ENCODE results near the gene IGFLR1.
A peak's percentile ranks its signal among the peaks of the same experiment; 100 is the strongest.

IGFLR1 gene

DNA sequence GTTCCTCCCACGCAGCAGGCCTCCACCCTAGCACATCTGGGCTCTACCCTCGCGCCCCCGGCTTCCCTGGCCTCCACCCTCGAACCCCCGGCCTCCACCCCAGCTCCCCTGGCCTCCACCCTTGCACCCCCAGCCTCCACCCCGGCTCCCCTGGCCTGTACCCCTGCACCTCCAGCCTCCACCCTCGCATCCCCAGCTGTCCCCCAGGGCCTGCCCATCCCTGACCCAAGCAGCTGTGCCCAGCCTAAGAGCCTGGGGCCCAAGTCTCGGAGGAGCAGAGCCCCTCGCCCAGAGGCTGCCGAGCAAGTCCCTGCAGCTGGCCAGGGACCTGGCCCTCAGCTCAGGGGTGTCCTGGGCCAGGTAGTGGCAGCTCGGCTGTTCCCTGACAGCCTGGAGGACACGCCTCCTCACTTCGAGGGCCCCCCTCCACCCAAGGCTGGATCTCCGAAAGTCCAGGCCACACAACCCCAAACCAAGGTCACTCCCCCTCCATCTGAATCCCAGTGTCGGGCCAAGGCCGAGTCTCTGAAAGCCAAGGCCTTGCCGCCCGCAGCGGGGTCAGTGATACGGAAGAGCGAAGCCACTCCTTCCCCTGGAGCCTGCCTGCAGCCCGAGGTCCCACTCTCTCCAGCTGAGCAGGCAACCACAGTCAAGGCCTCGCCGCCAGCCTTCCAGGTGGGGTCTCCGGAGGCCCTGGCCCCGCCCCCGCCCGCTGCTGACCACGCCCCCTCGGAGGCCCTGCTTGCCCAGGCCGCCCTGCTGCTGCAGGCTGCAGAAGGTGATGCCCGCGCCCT lies 25.2 kb upstream of the IGFLR1 start:
- H3K4me3 ChIP-seq (ENCODE audit: low read depth, low read length): no peak overlapping the region
- TF ChIP-seq, protein P1, sequence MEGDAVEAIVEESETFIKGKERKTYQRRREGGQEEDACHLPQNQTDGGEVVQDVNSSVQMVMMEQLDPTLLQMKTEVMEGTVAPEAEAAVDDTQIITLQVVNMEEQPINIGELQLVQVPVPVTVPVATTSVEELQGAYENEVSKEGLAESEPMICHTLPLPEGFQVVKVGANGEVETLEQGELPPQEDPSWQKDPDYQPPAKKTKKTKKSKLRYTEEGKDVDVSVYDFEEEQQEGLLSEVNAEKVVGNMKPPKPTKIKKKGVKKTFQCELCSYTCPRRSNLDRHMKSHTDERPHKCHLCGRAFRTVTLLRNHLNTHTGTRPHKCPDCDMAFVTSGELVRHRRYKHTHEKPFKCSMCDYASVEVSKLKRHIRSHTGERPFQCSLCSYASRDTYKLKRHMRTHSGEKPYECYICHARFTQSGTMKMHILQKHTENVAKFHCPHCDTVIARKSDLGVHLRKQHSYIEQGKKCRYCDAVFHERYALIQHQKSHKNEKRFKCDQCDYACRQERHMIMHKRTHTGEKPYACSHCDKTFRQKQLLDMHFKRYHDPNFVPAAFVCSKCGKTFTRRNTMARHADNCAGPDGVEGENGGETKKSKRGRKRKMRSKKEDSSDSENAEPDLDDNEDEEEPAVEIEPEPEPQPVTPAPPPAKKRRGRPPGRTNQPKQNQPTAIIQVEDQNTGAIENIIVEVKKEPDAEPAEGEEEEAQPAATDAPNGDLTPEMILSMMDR (IDR thresholded peaks at IDR 0.05; ENCODE audit: low read depth, low read length): no peak

DNA sequence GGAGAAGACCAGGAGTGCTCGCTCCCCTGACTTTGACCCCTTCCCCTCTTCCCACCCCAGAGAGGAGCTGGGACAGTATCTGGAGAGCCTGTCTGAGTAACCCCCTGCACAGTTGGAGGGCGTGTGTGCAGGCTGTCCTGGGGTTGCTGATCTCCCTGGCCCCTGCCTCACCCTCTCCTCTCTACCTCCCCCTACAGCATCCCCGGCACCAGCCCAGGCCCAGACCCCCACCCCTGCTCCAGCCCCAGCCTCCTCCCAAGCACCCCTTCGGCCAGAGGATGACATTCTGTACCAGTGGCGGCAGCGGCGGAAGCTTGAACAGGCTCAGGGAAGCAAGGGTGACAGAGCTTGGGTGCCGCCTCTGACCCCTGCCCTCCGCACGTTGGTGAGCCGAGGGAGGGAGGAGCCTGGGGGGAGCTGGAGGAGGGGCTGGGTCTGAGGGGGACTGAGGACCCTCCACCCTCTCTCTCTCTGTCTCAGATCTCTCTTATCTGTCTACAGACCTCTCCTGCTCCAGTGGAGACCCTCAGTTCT lies 24.4 kb upstream of the IGFLR1 start:
- TF ChIP-seq, protein P1 (IDR thresholded peaks at IDR 0.05; ENCODE audit: low read depth, low read length): no peak
- H3K4me3 ChIP-seq (ENCODE audit: low read depth, low read length): no peak overlapping the region

DNA sequence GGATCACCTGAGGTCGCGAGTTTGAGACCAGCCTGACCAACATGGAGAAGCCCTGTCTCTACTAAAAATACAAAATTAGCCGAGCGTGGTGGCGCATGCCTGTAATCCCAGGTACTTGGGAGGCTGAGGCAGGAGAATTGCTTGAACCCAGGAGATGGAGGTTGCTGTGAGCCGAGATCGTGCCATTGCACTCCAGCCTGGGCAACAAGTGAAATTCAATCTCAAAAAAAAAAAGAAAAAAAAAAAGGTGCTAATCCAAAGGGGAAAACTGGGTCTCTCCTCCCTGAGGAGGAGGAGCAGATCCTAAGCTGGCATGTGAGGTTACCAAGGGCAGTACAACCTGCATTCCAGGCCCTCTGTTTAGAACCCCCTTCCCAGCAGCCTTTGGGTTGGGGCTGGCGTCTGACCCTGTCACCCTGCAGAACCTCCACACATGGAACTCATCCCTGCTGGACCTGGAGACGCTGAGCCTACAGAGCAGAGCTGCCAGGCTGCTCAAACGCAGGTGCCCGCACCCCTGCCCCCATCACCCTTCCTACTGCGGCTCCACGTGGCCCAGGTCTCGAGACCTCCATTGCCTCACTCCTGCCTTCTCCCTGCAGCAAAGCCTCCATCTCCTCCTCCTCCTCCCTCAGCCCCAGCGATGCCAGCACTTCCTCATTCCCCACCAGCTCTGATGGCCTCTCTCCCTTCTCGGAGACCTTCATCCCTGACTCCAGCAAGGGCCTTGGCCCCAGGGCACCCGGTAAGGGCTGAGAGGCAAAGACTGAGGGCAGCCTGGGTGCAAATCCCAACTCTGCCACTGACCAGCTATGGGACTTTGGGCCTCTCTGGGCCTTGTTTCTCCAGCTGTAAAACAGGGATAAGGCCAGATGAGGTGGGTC lies 22.4 kb upstream of the IGFLR1 start:
- TF ChIP-seq, protein P1 (IDR thresholded peaks at IDR 0.05; ENCODE audit: low read depth, low read length): no peak
- H3K4me3 ChIP-seq (ENCODE audit: low read depth, low read length): no peak overlapping the region

DNA sequence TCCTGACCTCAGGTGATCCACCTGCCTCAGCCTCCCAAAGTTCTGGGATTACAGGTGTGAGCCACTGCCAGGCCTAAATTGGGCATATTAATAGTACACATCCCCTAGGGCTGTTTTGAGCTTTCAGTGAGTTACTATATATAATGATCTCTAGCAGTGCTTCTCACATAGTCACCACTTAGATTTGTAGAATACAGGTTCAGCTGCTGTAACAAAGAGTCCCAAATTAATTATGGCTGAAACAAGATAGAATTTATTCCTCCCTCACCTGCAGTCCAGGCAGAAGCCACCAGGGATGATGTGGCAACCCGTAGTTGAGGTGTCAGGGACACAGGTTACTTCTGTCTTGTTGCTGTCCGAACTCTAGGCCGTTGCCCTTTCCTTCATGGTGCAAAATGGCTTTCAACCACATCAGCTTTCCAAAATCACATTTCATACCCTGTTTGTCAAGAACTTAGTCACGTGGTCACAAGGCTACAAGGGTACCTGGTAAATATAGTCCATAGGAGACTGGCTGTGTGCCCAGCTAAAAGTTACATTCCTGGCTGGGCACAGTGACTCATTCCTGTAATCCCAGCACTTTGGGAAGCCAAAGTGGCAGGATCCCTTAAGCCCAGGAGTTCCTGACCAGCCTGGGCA lies 18.6 kb upstream of the IGFLR1 start:
- no peak overlapping the region for H3K4me3 ChIP-seq (ENCODE audit: low read depth, low read length)
- TF ChIP-seq, protein P1 (IDR thresholded peaks at IDR 0.05; ENCODE audit: low read depth, low read length): no peak

DNA sequence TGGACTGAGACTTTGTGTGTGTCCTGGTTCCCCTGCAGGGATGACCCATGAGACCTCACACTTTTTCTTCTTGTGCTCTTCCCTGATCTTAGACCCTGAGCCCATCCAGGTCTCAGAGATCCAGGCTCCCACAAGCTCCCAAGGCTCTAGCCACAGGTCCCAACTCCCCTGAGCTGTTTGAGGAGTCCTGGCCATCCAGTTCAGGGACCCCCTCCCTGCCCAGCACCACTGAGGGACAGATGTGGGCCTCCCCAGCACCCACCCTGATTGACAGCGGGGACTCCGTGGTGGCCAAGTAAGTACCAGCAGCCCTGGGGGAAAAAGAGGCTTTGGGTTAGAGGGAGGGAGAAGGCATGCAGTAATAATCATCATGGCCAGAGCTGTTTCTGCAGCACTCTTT lies 17.4 kb upstream of the IGFLR1 start:
- H3K4me3 ChIP-seq (ENCODE audit: low read depth, low read length): no peak overlapping the region
- TF ChIP-seq, protein P1 (IDR thresholded peaks at IDR 0.05; ENCODE audit: low read depth, low read length): no peak

DNA sequence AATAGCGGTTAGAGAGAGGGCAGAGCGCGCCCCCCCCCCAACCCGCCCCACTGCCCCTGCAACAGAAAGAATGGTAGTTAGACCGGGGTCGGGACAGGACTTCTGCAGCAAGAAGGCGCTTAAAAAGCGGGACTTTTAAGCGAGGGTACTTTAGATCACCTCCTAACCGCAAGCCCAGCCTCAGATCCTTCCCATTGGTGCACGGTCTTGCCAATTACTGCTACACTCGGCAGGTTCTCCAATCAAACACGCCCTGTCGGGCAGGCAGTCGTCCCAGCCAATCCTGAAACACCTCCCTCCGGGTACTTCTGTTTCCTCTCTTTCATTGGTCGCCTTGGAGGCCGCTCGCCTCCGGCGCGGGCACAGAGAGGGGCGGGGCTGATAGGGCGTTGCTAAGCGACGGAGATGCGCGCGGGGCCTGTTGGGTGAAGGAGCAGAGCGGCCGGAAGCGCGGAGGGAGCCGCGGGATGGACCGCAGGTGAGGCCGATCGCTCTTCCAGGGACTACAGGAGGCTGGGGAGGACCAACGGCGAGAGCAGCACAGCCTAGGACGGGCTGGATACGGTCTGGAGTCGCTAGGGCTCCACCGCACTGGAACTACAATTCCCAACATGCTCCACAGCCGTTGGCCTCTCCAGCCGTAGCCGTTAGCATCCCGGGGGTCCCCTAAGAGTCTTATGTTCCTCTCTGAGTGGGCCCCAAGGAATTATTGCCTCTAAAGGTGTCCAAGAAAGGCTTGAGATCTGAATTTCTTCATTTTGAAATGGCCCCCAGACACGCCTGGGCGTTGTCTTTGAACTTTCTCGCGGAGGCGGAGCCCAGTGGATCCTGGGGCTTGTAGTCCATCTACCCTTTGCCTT lies 15.7 kb upstream of the IGFLR1 start, which contains the start of gene PROSER3:
TSS of gene PROSER3 (plus strand) at position 428 of the 860 bp plus-strand sequence. CDS start at position 468, 40 bp downstream.
- H3K4me3 ChIP-seq (ENCODE audit: low read depth, low read length): peak within 1 kb of the TSS; percentile 96
- TF ChIP-seq, protein P1 (IDR thresholded peaks at IDR 0.05; ENCODE audit: low read depth, low read length): no peak
